ENCODE measurements around the gene CATSPER3. TPM values are rescaled to one million over a fixed set of nuclear protein-coding genes. Genes with fewer than 3 reads are reported as not detected.

CATSPER3 gene
- total and polyA plus RNA-seq, 2 of the 13 experiments (the other 11 are each of a cell fraction or from before 2014, with no cell fraction given): 0.33 to 0.37 TPM

DNA sequence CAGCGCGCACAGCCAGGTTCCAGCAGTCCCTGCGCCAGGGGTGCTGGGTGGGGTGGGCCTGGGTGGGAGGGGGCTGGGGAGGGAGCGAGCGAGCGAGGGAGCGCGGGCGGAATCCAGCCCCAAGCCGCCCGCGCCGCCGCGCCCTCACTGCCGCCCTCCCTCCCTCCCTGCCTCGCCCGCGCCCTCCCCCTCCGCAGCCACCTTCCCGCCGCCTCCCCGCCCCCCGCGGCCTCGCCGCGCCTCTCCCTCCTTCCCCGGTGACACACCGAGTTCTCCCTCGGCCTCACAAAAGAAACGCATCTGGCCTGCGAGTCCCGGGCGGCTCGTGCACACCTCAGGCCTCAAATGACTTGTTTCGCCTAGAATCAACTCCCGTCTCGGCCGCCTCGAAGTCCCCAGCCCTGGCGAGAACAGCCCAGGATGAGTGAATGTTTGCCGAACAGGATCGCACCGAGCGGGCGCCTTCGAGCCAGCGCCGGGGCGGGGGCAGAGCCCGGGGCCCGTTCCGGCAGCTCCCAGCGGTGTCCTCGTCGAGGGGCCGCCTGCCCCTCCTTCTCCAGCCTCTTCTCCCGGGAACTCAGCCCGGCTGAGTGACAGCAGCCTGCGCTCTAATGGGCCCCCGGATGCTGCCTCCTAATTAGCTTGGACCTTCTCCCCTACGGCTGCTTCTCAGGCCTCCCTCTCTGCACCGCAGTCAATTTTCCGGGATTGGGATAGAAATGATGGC lies 66.7 kb downstream of the CATSPER3 start (continued):
- TF ChIP-seq, protein P1, sequence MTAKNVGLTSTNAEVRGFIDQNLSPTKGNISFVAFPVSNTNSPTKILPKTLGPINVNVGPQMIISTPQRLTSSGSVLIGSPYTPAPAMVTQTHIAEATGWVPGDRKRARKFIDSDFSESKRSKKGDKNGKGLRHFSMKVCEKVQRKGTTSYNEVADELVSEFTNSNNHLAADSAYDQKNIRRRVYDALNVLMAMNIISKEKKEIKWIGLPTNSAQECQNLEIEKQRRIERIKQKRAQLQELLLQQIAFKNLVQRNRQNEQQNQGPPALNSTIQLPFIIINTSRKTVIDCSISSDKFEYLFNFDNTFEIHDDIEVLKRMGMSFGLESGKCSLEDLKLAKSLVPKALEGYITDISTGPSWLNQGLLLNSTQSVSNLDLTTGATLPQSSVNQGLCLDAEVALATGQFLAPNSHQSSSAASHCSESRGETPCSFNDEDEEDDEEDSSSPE (CRISPR knock-in tag; IDR thresholded peaks at IDR 0.05): 0 out of 2 replicates have a peak, but pooled peaks have one; percentile 48
- TF ChIP-seq ZNF775 (CRISPR knock-in tag; IDR thresholded peaks at IDR 0.05; ENCODE audit: borderline replicate concordance) (no peak), RNF2 (conservative IDR thresholded peaks at IDR 0.05; ENCODE audit: low read depth) (0 out of 2 replicates have a peak, but pooled peaks have one; percentile 39), SP2 (CRISPR knock-in tag; IDR thresholded peaks at IDR 0.05) (no peak), RAD21 (CRISPR knock-in tag; IDR thresholded peaks at IDR 0.05) (peak; percentile 32; the same call in 1 of the 2 replicates), ZNF674 (CRISPR knock-in tag; IDR thresholded peaks at IDR 0.05; ENCODE audit: low read depth) (no peak), ZNF746 (CRISPR knock-in tag; IDR thresholded peaks at IDR 0.05) (peak; percentile 98), ZNF556 (CRISPR knock-in tag; IDR thresholded peaks at IDR 0.05; ENCODE audit: borderline replicate concordance) (no peak), SNAPC2 (CRISPR knock-in tag; IDR thresholded peaks at IDR 0.05) (no peak), SALL1 (CRISPR knock-in tag; IDR thresholded peaks at IDR 0.05) (0 out of 2 replicates have a peak, but pooled peaks have one; percentile 25), PHF20 (CRISPR knock-in tag; IDR thresholded peaks at IDR 0.05) (no peak), ZNF496 (CRISPR knock-in tag; IDR thresholded peaks at IDR 0.05; ENCODE audit: insufficient replicate concordance) (no peak), ZNF562 (CRISPR knock-in tag; IDR thresholded peaks at IDR 0.05; ENCODE audit: borderline replicate concordance) (0 out of 2 replicates have a peak, but pooled peaks have one; percentile 19), ZSCAN30 (CRISPR knock-in tag; IDR thresholded peaks at IDR 0.05) (no peak), ZNF20 (CRISPR knock-in tag; IDR thresholded peaks at IDR 0.05) (no peak), ZNF317 (CRISPR knock-in tag; IDR thresholded peaks at IDR 0.05) (no peak), STAG1 (CRISPR knock-in tag; IDR thresholded peaks at IDR 0.05) (no peak), NRL (CRISPR knock-in tag; IDR thresholded peaks at IDR 0.05; ENCODE audit: borderline replicate concordance) (no peak; the same call in none of the 2 replicates), KLF13 (CRISPR knock-in tag; IDR thresholded peaks at IDR 0.05) (no peak)
- TF ChIP-seq, protein P2, sequence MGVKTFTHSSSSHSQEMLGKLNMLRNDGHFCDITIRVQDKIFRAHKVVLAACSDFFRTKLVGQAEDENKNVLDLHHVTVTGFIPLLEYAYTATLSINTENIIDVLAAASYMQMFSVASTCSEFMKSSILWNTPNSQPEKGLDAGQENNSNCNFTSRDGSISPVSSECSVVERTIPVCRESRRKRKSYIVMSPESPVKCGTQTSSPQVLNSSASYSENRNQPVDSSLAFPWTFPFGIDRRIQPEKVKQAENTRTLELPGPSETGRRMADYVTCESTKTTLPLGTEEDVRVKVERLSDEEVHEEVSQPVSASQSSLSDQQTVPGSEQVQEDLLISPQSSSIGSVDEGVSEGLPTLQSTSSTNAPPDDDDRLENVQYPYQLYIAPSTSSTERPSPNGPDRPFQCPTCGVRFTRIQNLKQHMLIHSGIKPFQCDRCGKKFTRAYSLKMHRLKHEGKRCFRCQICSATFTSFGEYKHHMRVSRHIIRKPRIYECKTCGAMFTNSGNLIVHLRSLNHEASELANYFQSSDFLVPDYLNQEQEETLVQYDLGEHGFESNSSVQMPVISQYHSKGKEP (CRISPR knock-in tag; IDR thresholded peaks at IDR 0.05): no peak
- TF ChIP-seq, protein P3, sequence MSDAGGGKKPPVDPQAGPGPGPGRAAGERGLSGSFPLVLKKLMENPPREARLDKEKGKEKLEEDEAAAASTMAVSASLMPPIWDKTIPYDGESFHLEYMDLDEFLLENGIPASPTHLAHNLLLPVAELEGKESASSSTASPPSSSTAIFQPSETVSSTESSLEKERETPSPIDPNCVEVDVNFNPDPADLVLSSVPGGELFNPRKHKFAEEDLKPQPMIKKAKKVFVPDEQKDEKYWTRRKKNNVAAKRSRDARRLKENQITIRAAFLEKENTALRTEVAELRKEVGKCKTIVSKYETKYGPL (CRISPR knock-in tag; IDR thresholded peaks at IDR 0.05): no peak
- TF ChIP-seq, protein P4, sequence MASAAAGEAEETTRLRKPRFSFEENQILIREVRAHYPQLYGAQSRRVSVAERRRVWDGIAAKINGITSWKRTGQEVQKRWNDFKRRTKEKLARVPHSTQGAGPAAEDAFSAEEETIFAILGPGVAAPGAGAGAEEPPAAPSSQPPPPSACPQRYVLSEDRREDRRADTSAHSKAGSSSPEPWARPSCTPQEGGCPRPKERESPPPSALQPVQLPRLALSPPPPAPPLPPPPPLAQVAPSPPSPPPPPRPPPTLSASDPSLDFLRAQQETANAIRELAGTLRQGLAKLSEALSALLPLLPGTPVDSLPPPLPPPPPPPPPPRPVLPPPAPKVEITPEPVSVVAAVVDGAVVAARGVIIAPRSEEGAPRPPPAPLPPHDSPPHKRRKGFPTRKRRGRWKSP (CRISPR knock-in tag; IDR thresholded peaks at IDR 0.05): 0 out of 2 replicates have a peak, but pooled peaks have one; percentile 49
- TF ChIP-seq, protein P5, sequence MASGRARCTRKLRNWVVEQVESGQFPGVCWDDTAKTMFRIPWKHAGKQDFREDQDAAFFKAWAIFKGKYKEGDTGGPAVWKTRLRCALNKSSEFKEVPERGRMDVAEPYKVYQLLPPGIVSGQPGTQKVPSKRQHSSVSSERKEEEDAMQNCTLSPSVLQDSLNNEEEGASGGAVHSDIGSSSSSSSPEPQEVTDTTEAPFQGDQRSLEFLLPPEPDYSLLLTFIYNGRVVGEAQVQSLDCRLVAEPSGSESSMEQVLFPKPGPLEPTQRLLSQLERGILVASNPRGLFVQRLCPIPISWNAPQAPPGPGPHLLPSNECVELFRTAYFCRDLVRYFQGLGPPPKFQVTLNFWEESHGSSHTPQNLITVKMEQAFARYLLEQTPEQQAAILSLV (CRISPR knock-in tag; IDR thresholded peaks at IDR 0.05; ENCODE audit: borderline replicate concordance): no peak
